OCI-LY7 (cell line): ENCODE results near the gene CASP8AP2. TPM values are rescaled to one million over a fixed set of nuclear protein-coding genes. Genes with fewer than 3 reads are reported as not detected.
"Not testable (repeated sequence)": the region's sequence is repeated elsewhere in the genome, so short reads cannot be mapped to it uniquely, and the experiment has no call there.

Experiments
- BruUV-seq: library from RNA; stranded (reverse); fragments of 400-500 nt; replicated peaks from 2 replicates; lab custom pipeline; 2021; lab: Mats Ljungman, UMichigan
- CTCF ChIA-PET: fragments of 300-600 bp; sonication (Branson Sonifier 250); formaldehyde crosslinking; loops from one replicate; lab custom pipeline; 2022; ENCODE audit warnings: antibody characterized with exemption; ENCODE audit not compliant: unreplicated experiment; lab: Charles Lee
- POLR2A ChIA-PET: fragments of 300-600 bp; sonication (Branson Sonifier 250); formaldehyde crosslinking; loops from one replicate; lab custom pipeline; 2022; ENCODE audit warnings: antibody characterized with exemption; lab: Charles Lee
- DNase-seq: peaks from one replicate; pipeline ENCODE4 v3.0.0-alpha.2; 2015; ENCODE audit warnings: low spot score
- H2AFZ ChIP-seq: fragments of 200-600 bp; sonication (generic), shearing (Covaris generic); 2 replicates; pipeline ENCODE4 v1.6.1; 2014; ENCODE audit warnings: mild to moderate bottlenecking, antibody characterized with exemption, low read length, moderate library complexity
- H3K27ac ChIP-seq: fragments of 200-600 bp; sonication (generic); 2 replicates; pipeline ENCODE4 v1.5.1; 2014; ENCODE audit warnings: mixed run types, low read depth, mild to moderate bottlenecking, moderate library complexity, low read length, inconsistent platforms; ENCODE audit not compliant: poor library complexity, severe bottlenecking
- H3K36me3 ChIP-seq: fragments of 200-600 bp; sonication (generic); 2 replicates; pipeline ENCODE4 v1.6.1; 2014; ENCODE audit warnings: mild to moderate bottlenecking, antibody characterized with exemption, low read length, moderate library complexity, mixed read lengths; ENCODE audit not compliant: insufficient read depth
- H3K4me1 ChIP-seq: fragments of 200-600 bp; sonication (generic); 2 replicates; pipeline ENCODE4 v1.5.1; 2014; ENCODE audit warnings: mild to moderate bottlenecking, low read length; ENCODE audit not compliant: insufficient read depth, poor library complexity, severe bottlenecking
- H3K4me2 ChIP-seq: fragments of 200-600 bp; sonication (generic); 2 replicates; pipeline ENCODE4 v1.6.1; 2014; ENCODE audit warnings: mild to moderate bottlenecking, low read length
- H3K4me3 ChIP-seq: fragments of 200-600 bp; sonication (generic); 2 replicates; pipeline ENCODE4 v1.5.1; 2014; ENCODE audit warnings: mild to moderate bottlenecking, low read depth, low read length; ENCODE audit not compliant: poor library complexity, severe bottlenecking
- H3K79me2 ChIP-seq: fragments of 200-600 bp; sonication (generic); 2 replicates; pipeline ENCODE4 v1.6.1; 2016; ENCODE audit warnings: low read depth, mild to moderate bottlenecking, low read length, moderate library complexity, mixed read lengths; ENCODE audit not compliant: insufficient read depth
- H3K9me2 ChIP-seq: fragments of 200-600 bp; sonication (generic); 2 replicates; pipeline ENCODE4 v1.6.1; 2016; ENCODE audit warnings: mild to moderate bottlenecking, low read length, mixed read lengths; ENCODE audit not compliant: insufficient read depth
- H3K9me3 ChIP-seq: fragments of 200-600 bp; sonication (generic); 2 replicates; pipeline ENCODE4 v1.6.1; 2014; ENCODE audit warnings: mild to moderate bottlenecking, mixed run types, low read length, mixed read lengths
- H4K20me1 ChIP-seq: fragments of 200-600 bp; sonication (generic); 2 replicates; pipeline ENCODE4 v1.6.1; 2014; ENCODE audit warnings: mild to moderate bottlenecking, antibody characterized with exemption, low read length, moderate library complexity, mixed read lengths; ENCODE audit not compliant: insufficient read depth
- EZH2phosphoT487 ChIP-seq: fragments of 200-600 bp; sonication (generic); IDR thresholded peaks from 2 replicates; pipeline ENCODE4 v1.6.1; 2018; ENCODE audit warnings: low read depth, borderline replicate concordance, mild to moderate bottlenecking, mixed run types, antibody characterized with exemption, low read length, moderate library complexity, mixed read lengths
- intact Hi-C: fragments of 100-400 bp; cut with micrococcal nuclease; formaldehyde crosslinking; loops from one replicate; pipeline ENCODE4 v1.10.0; 2022; ENCODE audit not compliant: unreplicated experiment
- total RNA-seq, 2 experiments: library from RNA; depleted of rRNA in 1 of 2; stranded (reverse); fragments of >200 nt in 1 of 2; shearing (Covaris generic) in 1 of 2; gene quantifications; 2 replicates each; pipeline ENCODE4 v1.2.3, GENCODE V29; 2014 to 2022
- TF ChIP-seq, protein P1 (sequence below): fragments of 200-600 bp; sonication (generic); conservative IDR thresholded peaks from 2 replicates; pipeline ENCODE4 v1.5.1; 2014; ENCODE audit warnings: mild to moderate bottlenecking, antibody characterized with exemption, low read length, moderate library complexity, mixed read lengths

The CASP8AP2 gene
- total RNA-seq, 2 experiments from 2014 or later, result 22.6 to 39.5 TPM

DNA sequence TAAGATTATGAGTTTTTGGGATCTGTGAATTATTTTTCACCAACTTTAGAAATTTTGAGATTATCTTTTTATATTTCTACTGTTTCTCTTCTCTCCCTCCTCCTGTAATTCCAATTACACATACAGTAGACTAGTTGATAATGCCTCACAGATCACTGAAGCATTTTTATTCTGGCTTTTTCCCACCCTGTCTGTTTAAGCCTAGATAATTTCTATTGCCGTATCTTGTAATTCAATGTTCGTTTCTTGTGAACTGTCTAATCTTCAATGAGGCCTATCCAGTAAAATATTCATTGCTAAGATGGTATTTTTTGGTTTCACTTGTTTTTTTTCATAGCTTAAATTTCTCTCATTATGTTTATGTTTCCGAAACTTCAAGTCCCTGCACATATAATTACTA, 22.1 kb upstream of the CASP8AP2 start:
- H3K4me2 ChIP-seq, result no peak overlapping the region
- H3K9me2 ChIP-seq, result no peaks in the 10 kb centered on the region
- H3K27ac ChIP-seq, result no peak overlapping the region
- peaks cover 12% of the 10 kb centered on the region; the same call in 1 of the 2 replicates for H3K36me3 ChIP-seq
- peaks cover 13% of the 10 kb centered on the region; the same call in 1 of the 2 replicates for H4K20me1 ChIP-seq
- intact Hi-C loops, result no loop called here
- H3K4me3 ChIP-seq, result no peak overlapping the region
- H3K4me1 ChIP-seq, result no peaks in the 10 kb centered on the region
- no peaks in the 10 kb centered on the region for H3K9me3 ChIP-seq
- DNase-seq, result no peak
- BruUV-seq, result no TSS peak
- CTCF ChIA-PET, result no interaction called here
- POLR2A ChIA-PET, result interaction anchor here (0.6 to 0.7 kb wide), 3 partner anchors 41 to 52 kb away, joined by 3 read pairs; no protein-coding TSS in a partner anchor
- H3K79me2 ChIP-seq, result peaks cover 87% of the 10 kb centered on the region
- TF ChIP-seq, protein P1, sequence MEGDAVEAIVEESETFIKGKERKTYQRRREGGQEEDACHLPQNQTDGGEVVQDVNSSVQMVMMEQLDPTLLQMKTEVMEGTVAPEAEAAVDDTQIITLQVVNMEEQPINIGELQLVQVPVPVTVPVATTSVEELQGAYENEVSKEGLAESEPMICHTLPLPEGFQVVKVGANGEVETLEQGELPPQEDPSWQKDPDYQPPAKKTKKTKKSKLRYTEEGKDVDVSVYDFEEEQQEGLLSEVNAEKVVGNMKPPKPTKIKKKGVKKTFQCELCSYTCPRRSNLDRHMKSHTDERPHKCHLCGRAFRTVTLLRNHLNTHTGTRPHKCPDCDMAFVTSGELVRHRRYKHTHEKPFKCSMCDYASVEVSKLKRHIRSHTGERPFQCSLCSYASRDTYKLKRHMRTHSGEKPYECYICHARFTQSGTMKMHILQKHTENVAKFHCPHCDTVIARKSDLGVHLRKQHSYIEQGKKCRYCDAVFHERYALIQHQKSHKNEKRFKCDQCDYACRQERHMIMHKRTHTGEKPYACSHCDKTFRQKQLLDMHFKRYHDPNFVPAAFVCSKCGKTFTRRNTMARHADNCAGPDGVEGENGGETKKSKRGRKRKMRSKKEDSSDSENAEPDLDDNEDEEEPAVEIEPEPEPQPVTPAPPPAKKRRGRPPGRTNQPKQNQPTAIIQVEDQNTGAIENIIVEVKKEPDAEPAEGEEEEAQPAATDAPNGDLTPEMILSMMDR, result no peak
- no peak for TF ChIP-seq EZH2phosphoT487
- no peak overlapping the region for H2AFZ ChIP-seq

DNA sequence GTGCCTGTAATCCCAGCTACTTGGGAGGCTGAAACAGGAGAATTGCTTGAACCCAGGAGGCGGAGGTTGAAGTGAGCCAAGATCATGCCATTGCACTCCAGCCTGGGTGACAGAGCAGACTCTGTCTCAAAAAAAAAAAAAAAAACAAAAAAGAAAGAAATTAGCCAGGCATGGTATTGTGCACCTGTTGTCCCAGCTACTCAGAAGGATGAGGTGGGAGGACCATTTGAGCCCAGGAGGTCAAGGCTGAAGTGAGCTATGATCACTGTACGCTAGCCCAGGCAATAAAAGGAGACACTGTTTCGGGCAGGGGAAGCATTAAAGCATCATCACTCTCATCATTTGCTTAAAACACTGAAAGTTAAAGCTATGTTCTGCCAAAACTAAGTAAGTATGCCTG, 16.3 kb upstream of the CASP8AP2 start:
- intact Hi-C loops, H3K4me3 ChIP-seq, H3K27ac ChIP-seq, H3K9me2 ChIP-seq, CTCF ChIA-PET, BruUV-seq, H3K4me2 ChIP-seq, H3K9me3 ChIP-seq, DNase-seq, H2AFZ ChIP-seq: not testable (repeated sequence)
- Histone ChIP-seq H3K36me3 (peaks cover 12% of the 10 kb centered on the region; the same call in 1 of the 2 replicates), H3K4me1 (peaks cover 19% of the 10 kb centered on the region), H3K79me2 (peaks cover 98% of the 10 kb centered on the region), H4K20me1 (peaks cover 19% of the 10 kb centered on the region)
- POLR2A ChIA-PET, result interaction anchor here (0.6 to 1.4 kb wide), 2 partner anchors 16 to 59 kb away, joined by 5 to 6 read pairs; partner anchors contain the start of gene CASP8AP2

DNA sequence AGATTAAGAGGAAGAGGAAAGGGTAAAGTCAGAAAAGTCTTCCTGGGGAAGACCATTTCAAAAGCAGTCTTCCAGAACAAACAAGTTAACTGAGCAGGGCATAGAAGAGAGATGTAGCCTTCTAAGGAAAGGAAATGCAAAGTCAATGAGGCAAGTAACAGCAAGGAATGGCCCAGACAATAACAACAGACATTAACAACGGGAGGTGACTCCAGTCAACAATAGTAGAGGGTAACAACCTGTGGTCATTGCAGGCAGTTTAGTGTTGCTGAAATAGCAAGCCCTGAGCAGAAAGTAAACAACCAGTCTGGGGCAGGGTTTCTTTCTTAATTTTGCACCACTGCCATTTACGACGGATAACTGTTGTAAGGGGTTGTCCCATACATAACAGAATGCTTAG, 12.2 kb upstream of the CASP8AP2 start:
- no peak overlapping the region for H2AFZ ChIP-seq
- peaks cover 29% of the 10 kb centered on the region for H3K4me1 ChIP-seq
- BruUV-seq, result no TSS peak
- peaks cover 15% of the 10 kb centered on the region; the same call in 1 of the 2 replicates for H4K20me1 ChIP-seq
- H3K9me2 ChIP-seq, result no peaks in the 10 kb centered on the region
- H3K27ac ChIP-seq, result no peak overlapping the region
- intact Hi-C loops, result no loop called here
- peak overlapping the region; percentile 68 for H3K4me2 ChIP-seq
- POLR2A ChIA-PET, result no interaction called here
- no peaks in the 10 kb centered on the region for H3K9me3 ChIP-seq
- no peak for DNase-seq
- H3K79me2 ChIP-seq, result peaks cover 75% of the 10 kb centered on the region
- peaks cover 9% of the 10 kb centered on the region; the same call in 1 of the 2 replicates for H3K36me3 ChIP-seq
- peak overlapping the region; percentile 87 for H3K4me3 ChIP-seq
- CTCF ChIA-PET, result interaction anchor here (1.3 kb wide), 1 partner anchor 12 kb away, joined by 3 read pairs; no protein-coding TSS in a partner anchor
- TF ChIP-seq, protein P1, result no peak
- TF ChIP-seq EZH2phosphoT487, result no peak
